ENCODE measurements around the gene ERVW-1.

DNA sequence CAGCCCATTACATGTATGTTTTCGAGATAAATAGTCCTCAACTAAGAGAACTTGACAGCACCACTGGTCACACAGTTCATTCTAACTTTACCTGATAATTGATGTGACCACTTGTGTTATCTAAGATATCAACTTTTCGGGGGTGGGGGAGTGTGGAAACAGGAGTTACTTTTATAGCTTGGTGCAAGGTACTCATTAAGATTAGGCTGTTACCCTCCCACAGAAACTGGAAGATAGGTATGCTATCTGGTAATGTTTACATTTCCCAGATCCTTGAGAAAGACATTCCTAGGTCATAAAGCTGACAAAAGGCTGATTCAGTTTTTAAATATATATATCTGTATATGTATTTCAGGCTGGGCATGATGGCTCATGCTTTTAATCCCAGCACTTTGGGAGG, 11.1 kb downstream of the ERVW-1 start:
- no peak for TF ChIP-seq MTA3 (CRISPR knock-in tag; IDR thresholded peaks at IDR 0.05)
- TF ChIP-seq, protein P1, sequence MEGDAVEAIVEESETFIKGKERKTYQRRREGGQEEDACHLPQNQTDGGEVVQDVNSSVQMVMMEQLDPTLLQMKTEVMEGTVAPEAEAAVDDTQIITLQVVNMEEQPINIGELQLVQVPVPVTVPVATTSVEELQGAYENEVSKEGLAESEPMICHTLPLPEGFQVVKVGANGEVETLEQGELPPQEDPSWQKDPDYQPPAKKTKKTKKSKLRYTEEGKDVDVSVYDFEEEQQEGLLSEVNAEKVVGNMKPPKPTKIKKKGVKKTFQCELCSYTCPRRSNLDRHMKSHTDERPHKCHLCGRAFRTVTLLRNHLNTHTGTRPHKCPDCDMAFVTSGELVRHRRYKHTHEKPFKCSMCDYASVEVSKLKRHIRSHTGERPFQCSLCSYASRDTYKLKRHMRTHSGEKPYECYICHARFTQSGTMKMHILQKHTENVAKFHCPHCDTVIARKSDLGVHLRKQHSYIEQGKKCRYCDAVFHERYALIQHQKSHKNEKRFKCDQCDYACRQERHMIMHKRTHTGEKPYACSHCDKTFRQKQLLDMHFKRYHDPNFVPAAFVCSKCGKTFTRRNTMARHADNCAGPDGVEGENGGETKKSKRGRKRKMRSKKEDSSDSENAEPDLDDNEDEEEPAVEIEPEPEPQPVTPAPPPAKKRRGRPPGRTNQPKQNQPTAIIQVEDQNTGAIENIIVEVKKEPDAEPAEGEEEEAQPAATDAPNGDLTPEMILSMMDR (CRISPR knock-in tag; IDR thresholded peaks at IDR 0.05) = no peak
- TF ChIP-seq ZNF547 (CRISPR knock-in tag; IDR thresholded peaks at IDR 0.05) = no peak
- no peak for TF ChIP-seq TARDBP (CRISPR knock-in tag; IDR thresholded peaks at IDR 0.05)
